ENCODE results near the gene PELI2. TPM values are rescaled to one million over a fixed set of nuclear protein-coding genes. Genes with fewer than 3 reads are reported as not detected.

Gene PELI2
- total RNA-seq, 1 experiment from 2014 or later = 2.0 TPM

DNA sequence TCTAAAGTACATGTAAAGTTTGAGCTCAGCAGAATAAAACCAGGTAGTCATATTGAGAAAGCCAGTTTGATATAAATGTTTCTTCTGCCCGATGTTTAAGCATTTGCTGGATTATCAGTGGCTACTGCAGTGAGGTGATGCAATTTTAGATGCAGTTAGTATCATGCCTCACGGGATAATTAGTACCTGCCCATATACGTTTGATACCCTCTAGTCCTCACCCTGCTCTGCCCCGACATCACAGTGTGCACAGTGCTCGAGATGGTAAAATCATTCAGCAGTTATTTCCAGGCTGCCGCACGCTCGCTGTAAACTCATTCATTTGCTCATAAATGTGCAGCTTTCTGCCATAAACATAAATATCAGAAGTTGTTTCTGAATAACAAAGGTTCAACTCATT, 152.7 kb downstream of the PELI2 start:
- ATAC-seq (no peak), DNase-seq (ENCODE audit: low read depth, low spot score) (no peak)
- Histone ChIP-seq H3K4me1 (ENCODE audit: control insufficient read depth in 1 of 2, insufficient read depth in 2 of 2, low read length in 2 of 2) (no peaks in the 10 kb centered on the region), H3K79me2 (ENCODE audit: insufficient read depth, low read length) (no peaks in the 10 kb centered on the region), H3K36me3 (ENCODE audit: control insufficient read depth in 1 of 2, insufficient read depth in 2 of 2, low read length in 2 of 2) (no peaks in the 10 kb centered on the region), H3K27ac (ENCODE audit: low read depth, low read length) (no peak overlapping the region), H4K20me1 (ENCODE audit: insufficient read depth) (no peaks in the 10 kb centered on the region), H3K9ac (ENCODE audit: low read length) (no peak overlapping the region), H3K4me2 (ENCODE audit: low read length) (no peak overlapping the region), H2AFZ (ENCODE audit: low read depth, low read length, poor library complexity, severe bottlenecking) (no peak overlapping the region), H3K27me3 (ENCODE audit: insufficient read depth, low read length) (peaks cover 39% of the 10 kb centered on the region; the same call in 1 of the 2 replicates), H3K4me3 (replicated peaks in 1 of 2; ENCODE audit: low read depth in 1 of 2, low read length in 2 of 2) (no peak overlapping the region), H3K9me3 (ENCODE audit: control insufficient read depth in 1 of 2, insufficient read depth in 1 of 2, low read depth in 1 of 2, low read length in 2 of 2) (no peaks in the 10 kb centered on the region), H3K9me2 (ENCODE audit: insufficient read depth) (no peaks in the 10 kb centered on the region)
- CTCF ChIA-PET = no interaction called here
- intact Hi-C loops (cut with micrococcal nuclease) = no loop called here
- TF ChIP-seq CEBPB (IDR thresholded peaks at IDR 0.05; ENCODE audit: low read depth) = no peak
- no peak for TF ChIP-seq YY1 (IDR thresholded peaks at IDR 0.05; ENCODE audit: extremely low read depth, insufficient replicate concordance, low read depth, low read length)
- TF ChIP-seq, protein P1, sequence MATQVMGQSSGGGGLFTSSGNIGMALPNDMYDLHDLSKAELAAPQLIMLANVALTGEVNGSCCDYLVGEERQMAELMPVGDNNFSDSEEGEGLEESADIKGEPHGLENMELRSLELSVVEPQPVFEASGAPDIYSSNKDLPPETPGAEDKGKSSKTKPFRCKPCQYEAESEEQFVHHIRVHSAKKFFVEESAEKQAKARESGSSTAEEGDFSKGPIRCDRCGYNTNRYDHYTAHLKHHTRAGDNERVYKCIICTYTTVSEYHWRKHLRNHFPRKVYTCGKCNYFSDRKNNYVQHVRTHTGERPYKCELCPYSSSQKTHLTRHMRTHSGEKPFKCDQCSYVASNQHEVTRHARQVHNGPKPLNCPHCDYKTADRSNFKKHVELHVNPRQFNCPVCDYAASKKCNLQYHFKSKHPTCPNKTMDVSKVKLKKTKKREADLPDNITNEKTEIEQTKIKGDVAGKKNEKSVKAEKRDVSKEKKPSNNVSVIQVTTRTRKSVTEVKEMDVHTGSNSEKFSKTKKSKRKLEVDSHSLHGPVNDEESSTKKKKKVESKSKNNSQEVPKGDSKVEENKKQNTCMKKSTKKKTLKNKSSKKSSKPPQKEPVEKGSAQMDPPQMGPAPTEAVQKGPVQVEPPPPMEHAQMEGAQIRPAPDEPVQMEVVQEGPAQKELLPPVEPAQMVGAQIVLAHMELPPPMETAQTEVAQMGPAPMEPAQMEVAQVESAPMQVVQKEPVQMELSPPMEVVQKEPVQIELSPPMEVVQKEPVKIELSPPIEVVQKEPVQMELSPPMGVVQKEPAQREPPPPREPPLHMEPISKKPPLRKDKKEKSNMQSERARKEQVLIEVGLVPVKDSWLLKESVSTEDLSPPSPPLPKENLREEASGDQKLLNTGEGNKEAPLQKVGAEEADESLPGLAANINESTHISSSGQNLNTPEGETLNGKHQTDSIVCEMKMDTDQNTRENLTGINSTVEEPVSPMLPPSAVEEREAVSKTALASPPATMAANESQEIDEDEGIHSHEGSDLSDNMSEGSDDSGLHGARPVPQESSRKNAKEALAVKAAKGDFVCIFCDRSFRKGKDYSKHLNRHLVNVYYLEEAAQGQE (IDR thresholded peaks at IDR 0.05; ENCODE audit: low read depth) = no peak
- no peak for TF ChIP-seq TCF7L2 (IDR thresholded peaks at IDR 0.05; ENCODE audit: borderline replicate concordance, extremely low read depth, insufficient read depth, insufficient read length)
- TF ChIP-seq, protein P2, sequence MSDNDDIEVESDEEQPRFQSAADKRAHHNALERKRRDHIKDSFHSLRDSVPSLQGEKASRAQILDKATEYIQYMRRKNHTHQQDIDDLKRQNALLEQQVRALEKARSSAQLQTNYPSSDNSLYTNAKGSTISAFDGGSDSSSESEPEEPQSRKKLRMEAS (IDR thresholded peaks at IDR 0.05) = no peak
- TF ChIP-seq EGR1 (IDR thresholded peaks at IDR 0.05; ENCODE audit: low read depth) = no peak
- TF ChIP-seq, protein P3, sequence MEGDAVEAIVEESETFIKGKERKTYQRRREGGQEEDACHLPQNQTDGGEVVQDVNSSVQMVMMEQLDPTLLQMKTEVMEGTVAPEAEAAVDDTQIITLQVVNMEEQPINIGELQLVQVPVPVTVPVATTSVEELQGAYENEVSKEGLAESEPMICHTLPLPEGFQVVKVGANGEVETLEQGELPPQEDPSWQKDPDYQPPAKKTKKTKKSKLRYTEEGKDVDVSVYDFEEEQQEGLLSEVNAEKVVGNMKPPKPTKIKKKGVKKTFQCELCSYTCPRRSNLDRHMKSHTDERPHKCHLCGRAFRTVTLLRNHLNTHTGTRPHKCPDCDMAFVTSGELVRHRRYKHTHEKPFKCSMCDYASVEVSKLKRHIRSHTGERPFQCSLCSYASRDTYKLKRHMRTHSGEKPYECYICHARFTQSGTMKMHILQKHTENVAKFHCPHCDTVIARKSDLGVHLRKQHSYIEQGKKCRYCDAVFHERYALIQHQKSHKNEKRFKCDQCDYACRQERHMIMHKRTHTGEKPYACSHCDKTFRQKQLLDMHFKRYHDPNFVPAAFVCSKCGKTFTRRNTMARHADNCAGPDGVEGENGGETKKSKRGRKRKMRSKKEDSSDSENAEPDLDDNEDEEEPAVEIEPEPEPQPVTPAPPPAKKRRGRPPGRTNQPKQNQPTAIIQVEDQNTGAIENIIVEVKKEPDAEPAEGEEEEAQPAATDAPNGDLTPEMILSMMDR (IDR thresholded peaks at IDR 0.05 in 2 of 3, conservative IDR thresholded peaks at IDR 0.05 in 1 of 3; ENCODE audit: borderline replicate concordance in 1 of 3, insufficient read depth in 1 of 3, low read depth in 2 of 3, low read length in 2 of 3) = no peak
- no peak for TF ChIP-seq SP1 (IDR thresholded peaks at IDR 0.05; ENCODE audit: low read depth)
- no peak for TF ChIP-seq EZH2phosphoT487 (IDR thresholded peaks at IDR 0.05; ENCODE audit: borderline replicate concordance)
- TF ChIP-seq CBX3 (IDR thresholded peaks at IDR 0.05; ENCODE audit: low read depth) = no peak
- TF ChIP-seq POLR2A (IDR thresholded peaks at IDR 0.05; ENCODE audit: borderline replicate concordance, extremely low read depth, insufficient read depth, insufficient read length) = no peak
- no peak for TF ChIP-seq EZH2 (IDR thresholded peaks at IDR 0.05)
- no peak for TF ChIP-seq ELF1 (IDR thresholded peaks at IDR 0.05; ENCODE audit: borderline replicate concordance, low read depth)
- POLR2A ChIA-PET = no interaction called here
- RAD21 ChIA-PET (ENCODE audit: low non-redundant PET in 1 of 2, low total read pairs in 2 of 2, uncharacterized antibody in 2 of 2, unreplicated experiment in 2 of 2) = no interaction called here
- BruUV-seq (replicated peaks) = no TSS peak
